ENCODE results near the gene AP4E1.
"Not testable (repeated sequence)": the region's sequence is repeated elsewhere in the genome, so short reads cannot be mapped to it uniquely, and the experiment has no call there.

AP4E1 gene

GRCh38 chr15:51030649-51031316, 122.3 kb downstream of the AP4E1 start:
- no peak for DNase-seq

DNA sequence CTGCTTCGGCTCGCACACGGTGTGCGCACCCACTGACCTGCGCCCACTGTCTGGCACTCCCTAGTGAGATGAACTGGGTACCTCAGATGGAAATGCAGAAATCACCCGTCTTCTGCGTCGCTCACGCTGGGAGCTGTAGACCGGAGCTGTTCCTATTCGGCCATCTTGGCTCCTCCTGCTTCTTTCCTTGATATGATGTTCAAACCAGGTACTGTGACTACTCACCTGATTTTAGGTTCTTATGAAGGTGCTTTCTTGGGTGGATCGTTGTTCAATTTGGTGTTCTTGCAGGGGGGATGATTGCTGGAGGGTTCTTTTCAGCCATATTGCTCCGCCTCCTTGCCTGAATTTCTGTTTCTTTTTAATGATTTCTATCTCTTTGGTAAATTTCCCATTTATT, 129.0 kb downstream of the AP4E1 start:
- DNase-seq = not testable (repeated sequence)

GRCh38 chr15:51038162-51038973, 129.9 kb downstream of the AP4E1 start:
- no peak for DNase-seq

- DNase-seq = no peak
Measured at GRCh38 chr15:51038974-51039319, 130.5 kb downstream of the AP4E1 start.

DNA sequence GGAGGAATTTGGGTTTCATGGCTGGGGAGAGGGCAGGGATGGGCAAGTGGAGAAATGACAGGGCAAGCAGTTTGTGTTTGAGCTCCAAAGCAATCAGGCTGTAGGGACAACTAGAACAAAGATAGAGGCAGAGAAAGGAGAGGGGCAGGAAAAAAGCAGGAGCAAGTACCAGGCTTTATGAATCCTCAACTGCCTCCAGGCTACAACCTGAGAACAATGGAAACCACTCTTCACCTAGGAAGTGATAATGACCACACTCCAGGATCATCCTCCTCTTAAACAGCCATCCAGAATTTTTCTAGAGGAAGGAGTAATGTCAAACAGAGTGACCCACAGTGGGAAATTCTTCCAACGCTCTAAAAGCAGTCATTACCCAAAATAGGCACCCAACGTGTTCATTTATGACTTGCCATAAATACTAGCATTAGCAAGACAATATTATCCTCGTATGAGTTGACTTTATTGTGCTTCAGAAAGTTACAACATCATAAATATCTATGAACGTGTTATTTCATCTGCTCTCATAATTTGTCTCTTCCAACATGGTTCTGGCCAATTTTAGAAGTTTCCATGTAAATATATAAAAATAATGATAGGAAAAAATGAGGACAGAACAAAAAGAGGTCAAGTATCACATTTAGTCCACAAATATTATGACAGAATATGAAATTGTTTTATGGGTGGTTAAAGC, 135.7 kb downstream of the AP4E1 start:
- no peak for DNase-seq

DNA sequence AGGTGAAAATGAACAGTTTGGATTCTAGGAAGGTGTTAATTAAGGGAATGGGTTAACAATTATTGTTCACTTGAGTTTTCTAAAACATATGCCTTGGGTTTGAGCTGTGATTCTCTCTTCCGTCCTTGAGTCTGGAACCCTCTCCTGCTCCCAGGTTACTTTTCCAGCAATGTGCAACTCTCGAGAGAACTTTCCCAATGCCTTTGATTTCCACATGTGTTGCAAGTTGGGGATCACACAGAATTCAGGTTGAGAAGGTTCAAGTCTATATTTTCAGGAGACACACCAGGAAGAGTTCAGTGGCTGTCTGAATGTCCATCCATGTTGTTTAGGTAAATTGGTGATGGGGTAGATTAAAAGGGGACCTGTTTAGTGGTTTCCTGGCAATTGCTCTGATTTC, 137.5 kb downstream of the AP4E1 start:
- no peak for DNase-seq

DNA sequence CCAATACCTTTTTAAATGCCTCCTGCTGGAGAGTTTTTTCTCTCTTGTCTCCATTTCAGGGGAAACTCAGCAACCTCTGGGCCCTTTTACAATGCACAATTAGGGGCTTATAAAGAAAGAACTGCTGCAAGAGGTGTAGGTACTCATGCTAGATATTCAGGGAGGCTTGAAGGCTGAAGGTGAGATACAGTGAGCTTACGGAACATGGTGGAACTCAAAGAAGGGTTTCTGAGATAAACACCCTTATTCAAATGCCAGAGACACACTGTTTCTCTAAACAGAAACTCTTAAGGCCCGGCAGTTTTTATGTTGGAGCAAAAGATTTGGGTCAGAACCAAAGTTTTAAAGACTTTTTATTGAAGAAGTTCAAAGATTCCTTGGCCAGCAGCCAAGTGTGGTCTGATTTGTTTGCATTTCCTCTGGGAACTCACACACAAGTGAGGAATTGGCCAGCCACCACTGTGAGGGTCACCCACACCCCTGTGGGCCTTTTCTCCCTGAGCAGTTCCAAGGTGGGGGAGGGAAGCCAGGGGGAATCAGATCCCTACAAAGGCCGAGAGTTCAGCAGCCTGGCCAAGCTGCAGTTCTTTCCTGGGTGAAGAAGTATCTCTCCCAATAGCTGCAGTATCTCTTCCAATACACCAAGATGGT, 138.4 kb downstream of the AP4E1 start:
- no peak for DNase-seq

GRCh38 chr15:51048308-51048707, 139.8 kb downstream of the AP4E1 start:
- DNase-seq = no peak

GRCh38 chr15:51049081-51049480, 140.6 kb downstream of the AP4E1 start:
- no peak for DNase-seq

GRCh38 chr15:51051776-51052175, 143.3 kb downstream of the AP4E1 start:
- no peak for DNase-seq

DNA sequence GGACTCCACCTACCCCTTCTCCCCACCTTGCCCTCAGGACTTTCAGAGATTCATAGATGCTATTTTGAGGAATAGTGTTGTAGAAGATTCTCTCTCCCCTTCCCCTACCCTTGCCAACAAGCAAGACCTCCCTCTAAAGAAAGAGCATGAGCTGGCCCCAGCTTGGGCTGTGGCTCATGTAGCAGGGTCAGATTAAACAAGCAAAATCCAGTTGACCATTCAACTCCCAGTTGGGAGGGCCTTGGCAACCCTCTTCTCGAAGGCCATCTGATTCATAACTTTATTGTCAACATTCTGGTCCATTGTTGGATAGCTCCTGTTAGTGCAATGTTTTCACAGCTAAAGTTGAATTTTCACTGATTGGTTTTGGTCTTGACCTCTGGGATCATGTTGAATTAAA, 145.1 kb downstream of the AP4E1 start:
- DNase-seq = no peak

DNA sequence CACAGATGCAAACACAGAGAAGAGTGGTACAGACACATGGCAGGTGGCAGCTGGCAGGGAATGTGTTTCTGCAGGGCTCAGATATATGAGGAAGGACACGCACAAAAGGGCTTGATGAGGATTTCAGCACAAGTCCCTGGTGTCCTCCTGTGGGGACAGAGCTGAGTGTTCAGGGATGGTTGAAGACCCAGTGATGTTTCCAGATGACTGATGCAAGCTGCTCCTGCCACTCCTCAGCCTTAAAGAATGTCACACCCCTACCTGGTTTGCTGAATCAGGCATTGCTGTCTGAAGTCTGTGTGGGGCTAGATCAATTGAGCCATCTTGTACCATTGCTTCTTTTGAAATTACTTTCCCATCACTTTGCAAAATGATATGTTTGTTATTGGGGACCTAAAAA, 146.1 kb downstream of the AP4E1 start:
- DNase-seq = no peak

Data from CD4-positive, alpha-beta T cell treated with Interleukin-4 for 1 hour (primary cell).